Measurements from ENCODE around the gene IGSF23.
"Not testable (repeated sequence)": the region's sequence is repeated elsewhere in the genome, so short reads cannot be mapped to it uniquely, and the experiment has no call there.

The IGSF23 gene

GRCh38 chr19:44617110-44617880 is 3.9 kb downstream of the IGSF23 start:
- DNase-seq: no peak

GRCh38 chr19:44618640-44619357 is 5.4 kb downstream of the IGSF23 start:
- DNase-seq: no peak

GRCh38 chr19:44620667-44621066 is 7.3 kb downstream of the IGSF23 start:
- DNase-seq: no peak

GRCh38 chr19:44621367-44621766 is 8.0 kb downstream of the IGSF23 start:
- DNase-seq: no peak

GRCh38 chr19:44623080-44623479 is 9.7 kb downstream of the IGSF23 start:
- no peak for DNase-seq

- DNase-seq: no peak
These were observed 10.3 kb downstream of the IGSF23 start for GRCh38 chr19:44623626-44624025.

GRCh38 chr19:44624840-44625354 is 11.5 kb downstream of the IGSF23 start:
- no peak for DNase-seq

GRCh38 chr19:44625637-44626036 is 12.3 kb downstream of the IGSF23 start:
- not testable (repeated sequence) for DNase-seq

- DNase-seq: no peak
These were observed 12.8 kb downstream of the IGSF23 start for GRCh38 chr19:44626048-44626624.

- no peak for DNase-seq
These were observed 14.3 kb downstream of the IGSF23 start for GRCh38 chr19:44627631-44628030.

- no peak for DNase-seq
These were observed 15.4 kb downstream of the IGSF23 start for GRCh38 chr19:44628793-44629192.

- DNase-seq: not testable (repeated sequence)
These were observed 18.2 kb downstream of the IGSF23 start for GRCh38 chr19:44631611-44632010.

- DNase-seq: not testable (repeated sequence)
These were observed 20.7 kb downstream of the IGSF23 start for GRCh38 chr19:44634058-44634457.

GRCh38 chr19:44634785-44635184 is 21.4 kb downstream of the IGSF23 start:
- DNase-seq: no peak

- DNase-seq: no peak
These were observed 22.4 kb downstream of the IGSF23 start for GRCh38 chr19:44635581-44636438.

GRCh38 chr19:44636439-44637389 is 23.4 kb downstream of the IGSF23 start:
- DNase-seq: no peak

GRCh38 chr19:44637390-44637764 is 24.0 kb downstream of the IGSF23 start:
- DNase-seq: no peak

GRCh38 chr19:44640518-44640917 is 27.2 kb downstream of the IGSF23 start:
- DNase-seq: no peak

- DNase-seq: no peak
These were observed 28.3 kb downstream of the IGSF23 start for GRCh38 chr19:44641501-44642265.

- no peak for DNase-seq
These were observed 29.0 kb downstream of the IGSF23 start for GRCh38 chr19:44642377-44642776.
